Activated CD8-positive, alpha-beta T cell treated with anti-CD3 and anti-CD28 coated beads for 36 hours (primary cell): Measurements from ENCODE around the gene C15orf39. TPM values are rescaled to one million over a fixed set of nuclear protein-coding genes. Genes with fewer than 3 reads are reported as not detected.

Experiments
- ATAC-seq: fragments of 200-7000 bp; cut with Tn5 transposase; one replicate; pipeline ENCODE4 v1.10.0; 2021; ENCODE audit warnings: mild to moderate bottlenecking, moderate library complexity
- CTCF ChIA-PET: fragments of 350-600 bp; sonication (Branson Sonifier 250); formaldehyde crosslinking; loops from one replicate; lab custom pipeline; 2021; ENCODE audit warnings: antibody characterized with exemption; lab: Charles Lee
- POLR2A ChIA-PET: fragments of 350-600 bp; sonication (Branson Sonifier 250); formaldehyde crosslinking; loops from one replicate; lab custom pipeline; 2021; ENCODE audit warnings: antibody characterized with exemption; lab: Charles Lee
- DNase-seq: peaks from one replicate; pipeline ENCODE4 v3.0.0-alpha.2; 2020
- H3K27ac Mint-ChIP-seq: one replicate; pipeline ENCODE4 v1.8.0; 2021; ENCODE audit warnings: mild to moderate bottlenecking, mixed read lengths
- H3K27me3 Mint-ChIP-seq: one replicate; pipeline ENCODE4 v1.8.0; 2021; ENCODE audit warnings: mixed read lengths
- H3K36me3 Mint-ChIP-seq: one replicate; pipeline ENCODE4 v1.8.0; 2021; ENCODE audit warnings: low read depth, mixed read lengths
- H3K4me1 Mint-ChIP-seq: one replicate; pipeline ENCODE4 v1.8.0; 2021; ENCODE audit warnings: low read depth, mixed read lengths
- H3K4me3 Mint-ChIP-seq: one replicate; pipeline ENCODE4 v1.8.0; 2021; ENCODE audit warnings: mild to moderate bottlenecking, moderate library complexity, mixed read lengths
- H3K9me3 Mint-ChIP-seq: one replicate; pipeline ENCODE4 v1.8.0; 2021; ENCODE audit warnings: mixed read lengths
- CTCF ChIP-seq: fragments of 200-600 bp; IDR thresholded peaks from one replicate; pipeline ENCODE4 v1.8.0; 2022; ENCODE audit warnings: antibody characterized with exemption, mild to moderate bottlenecking
- intact Hi-C: fragments of 100-400 bp; cut with micrococcal nuclease; formaldehyde crosslinking; loops from one replicate; pipeline ENCODE4 v1.10.0; 2022
- total RNA-seq, 2 experiments: library from RNA; stranded (reverse); gene quantifications; one replicate each; pipeline ENCODE4 v1.2.3, GENCODE V29; 2021

C15orf39 gene
- total RNA-seq, 2 experiments from 2014 or later, result 22.1 to 24.1 TPM

- intact Hi-C loops, result no loop called here
- Mint-ChIP-seq H3K4me3 (no peak overlapping the region), H3K9me3 (peaks cover 3% of the 10 kb centered on the region), H3K4me1 (peaks cover 37% of the 10 kb centered on the region), H3K36me3 (no peaks in the 10 kb centered on the region), H3K27me3 (peaks cover 12% of the 10 kb centered on the region), H3K27ac (no peak overlapping the region)
- no peak for ATAC-seq
- no peak for TF ChIP-seq CTCF
- no peak for DNase-seq
- ChIA-PET POLR2A (no interaction called here), CTCF (interaction anchor here (0.6 kb wide), 1 partner anchor 42 kb away, joined by 3 read pairs; no protein-coding TSS in a partner anchor)
Observed at GRCh38 chr15:75172284-75172820, 29.3 kb upstream of the C15orf39 start.

GRCh38 chr15:75174102-75174501, 27.6 kb upstream of the C15orf39 start:
- ChIA-PET CTCF (no interaction called here), POLR2A (no interaction called here)
- DNase-seq, result no peak
- no peaks in the 10 kb centered on the region for H3K9me3 Mint-ChIP-seq
- H3K4me3 Mint-ChIP-seq, result no peak overlapping the region
- intact Hi-C loops, result no loop called here
- peaks cover 33% of the 10 kb centered on the region for H3K4me1 Mint-ChIP-seq
- H3K36me3 Mint-ChIP-seq, result no peaks in the 10 kb centered on the region
- no peak for ATAC-seq
- no peak for TF ChIP-seq CTCF
- H3K27me3 Mint-ChIP-seq, result peaks cover 22% of the 10 kb centered on the region
- H3K27ac Mint-ChIP-seq, result no peak overlapping the region

GRCh38 chr15:75174729-75175128, 27.0 kb upstream of the C15orf39 start:
- ChIA-PET CTCF (interaction anchor here (1.0 kb wide), 2 partner anchors 10 to 27 kb away, joined by 3 read pairs; partner anchors contain the start of gene C15orf39), POLR2A (interaction anchor here (1.0 kb wide), 1 partner anchor 67 kb away, joined by 3 read pairs; no protein-coding TSS in a partner anchor)
- DNase-seq (no peak), ATAC-seq (no peak)
- Mint-ChIP-seq H3K9me3 (no peaks in the 10 kb centered on the region), H3K4me1 (peaks cover 34% of the 10 kb centered on the region), H3K36me3 (no peaks in the 10 kb centered on the region), H3K4me3 (no peak overlapping the region), H3K27ac (no peak overlapping the region), H3K27me3 (peaks cover 27% of the 10 kb centered on the region)
- intact Hi-C loops, result no loop called here
- TF ChIP-seq CTCF, result no peak

GRCh38 chr15:75176396-75176761, 25.3 kb upstream of the C15orf39 start:
- ChIA-PET POLR2A (interaction anchor here (1.0 kb wide), 1 partner anchor 110 kb away, joined by 6 read pairs; no protein-coding TSS in a partner anchor), CTCF (no interaction called here)
- peaks cover 20% of the 10 kb centered on the region for H3K4me1 Mint-ChIP-seq
- ATAC-seq (no peak), DNase-seq (no peak)
- no peak for TF ChIP-seq CTCF
- no peak overlapping the region for H3K27ac Mint-ChIP-seq
- intact Hi-C loops, result no loop called here
- H3K4me3 Mint-ChIP-seq, result no peak overlapping the region
- no peaks in the 10 kb centered on the region for H3K36me3 Mint-ChIP-seq
- no peaks in the 10 kb centered on the region for H3K9me3 Mint-ChIP-seq
- H3K27me3 Mint-ChIP-seq, result peaks cover 34% of the 10 kb centered on the region

- H3K9me3 Mint-ChIP-seq, result no peaks in the 10 kb centered on the region
- H3K4me1 Mint-ChIP-seq, result peaks cover 15% of the 10 kb centered on the region
- no peak for ATAC-seq
- intact Hi-C loops, result no loop called here
- H3K27me3 Mint-ChIP-seq, result peaks cover 43% of the 10 kb centered on the region
- H3K27ac Mint-ChIP-seq, result no peak overlapping the region
- no peaks in the 10 kb centered on the region for H3K36me3 Mint-ChIP-seq
- TF ChIP-seq CTCF, result no peak
- DNase-seq, result no peak
- ChIA-PET CTCF (no interaction called here), POLR2A (interaction anchor here (0.6 to 1.0 kb wide), 2 partner anchors 9 to 111 kb away, joined by 4 to 6 read pairs; no protein-coding TSS in a partner anchor)
- H3K4me3 Mint-ChIP-seq, result no peak overlapping the region
Observed at GRCh38 chr15:75177360-75178071, 24.2 kb upstream of the C15orf39 start.
